OCI-LY3 (cell line): ENCODE measurements around the gene DCHS2.

Experiments
- H2AFZ ChIP-seq: fragments of 200-600, 300-600 bp; shearing (Covaris generic); 2 replicates; pipeline ENCODE4 v1.6.0; 2014; ENCODE audit warnings: antibody characterized with exemption, low read depth, low read length
- H3K27ac ChIP-seq: fragments of 200-600, 300-600 bp; sonication (generic); 2 replicates; pipeline ENCODE4 v1.5.1; 2014; ENCODE audit warnings: mild to moderate bottlenecking, low read length, moderate library complexity, mixed read lengths
- H3K27me3 ChIP-seq: fragments of 200-600, 300-600 bp; sonication (generic); 2 replicates; pipeline ENCODE4 v1.6.1; 2014; ENCODE audit warnings: low read depth, low read length, mixed read lengths
- H3K36me3 ChIP-seq: fragments of 200-600, 300-600 bp; sonication (generic); replicated peaks from 2 replicates; pipeline ENCODE3; 2014; ENCODE audit warnings: low read depth, low read length, mixed read lengths
- H3K4me1 ChIP-seq: fragments of 300-600, 200-600 bp; sonication (generic); 2 replicates; pipeline ENCODE4 v1.6.1; 2014; ENCODE audit warnings: low read length, mixed read lengths
- H3K4me2 ChIP-seq: fragments of 200-600, 300-600 bp; sonication (generic); 2 replicates; pipeline ENCODE4 v1.6.1; 2014; ENCODE audit warnings: low read length, mixed read lengths
- H3K4me3 ChIP-seq: fragments of 300-600, 200-600 bp; sonication (generic); 2 replicates; pipeline ENCODE4 v1.5.1; 2014; ENCODE audit warnings: antibody characterized with exemption, mild to moderate bottlenecking, low read length, moderate library complexity
- H3K79me2 ChIP-seq: fragments of 300-600, 200-600 bp; shearing (Covaris generic); 2 replicates; pipeline ENCODE4 v1.6.1; 2014; ENCODE audit warnings: mild to moderate bottlenecking, low read length, mixed read lengths
- H3K9ac ChIP-seq: fragments of 300-600, 200-600 bp; shearing (Covaris generic); 2 replicates; pipeline ENCODE4 v1.6.0; 2014; ENCODE audit warnings: mild to moderate bottlenecking, low read length, moderate library complexity
- H3K9me3 ChIP-seq: fragments of 200-600, 300-600 bp; shearing (Covaris generic); 2 replicates; pipeline ENCODE4 v1.6.1; 2014; ENCODE audit warnings: low read length, mixed read lengths; ENCODE audit not compliant: insufficient read depth
- H4K20me1 ChIP-seq: fragments of 200-600, 300-600 bp; sonication (generic); 2 replicates; pipeline ENCODE4 v1.6.1; 2016; ENCODE audit warnings: low read length, mixed read lengths; ENCODE audit not compliant: insufficient read depth
- EZH2phosphoT487 ChIP-seq: fragments of 200-600 bp; shearing (Covaris generic); IDR thresholded peaks from 2 replicates; pipeline ENCODE4 v1.6.1; 2018; ENCODE audit warnings: antibody characterized with exemption, mixed run types, low read depth
- TF ChIP-seq, protein P1 (sequence below): fragments of 200-600, 300-600 bp; sonication (generic); IDR thresholded peaks from 2 replicates; pipeline ENCODE4 v1.5.1; 2014; ENCODE audit warnings: antibody characterized with exemption, low read length, low read depth

The DCHS2 gene

DNA sequence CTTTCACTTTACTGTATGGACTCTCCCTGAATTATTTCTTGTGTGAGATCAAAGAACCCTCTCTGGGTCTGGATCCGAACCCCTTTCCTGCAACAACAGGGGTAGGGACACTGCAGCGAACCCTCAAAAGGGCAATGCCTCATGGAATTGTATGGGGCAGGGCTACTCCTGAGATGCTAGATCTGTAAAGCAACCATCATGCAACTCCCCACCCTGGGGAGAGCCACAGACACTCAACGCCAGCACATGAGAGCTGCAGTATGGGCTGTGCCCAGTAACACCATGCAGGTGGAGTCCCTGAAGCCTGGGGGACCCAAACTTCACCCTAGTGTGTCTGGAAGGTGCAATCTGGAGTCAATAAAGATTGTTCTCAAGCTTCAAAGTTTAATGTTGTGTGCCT is 304.7 kb downstream of the DCHS2 start:
- Histone ChIP-seq H3K27ac (no peak overlapping the region), H3K27me3 (no peaks in the 10 kb centered on the region), H3K36me3 (peaks cover 3% of the 10 kb centered on the region), H3K4me1 (peaks cover 14% of the 10 kb centered on the region), H3K79me2 (no peaks in the 10 kb centered on the region), H4K20me1 (no peaks in the 10 kb centered on the region), H2AFZ (no peak overlapping the region), H3K9me3 (peaks cover 4% of the 10 kb centered on the region; the same call in 1 of the 2 replicates), H3K4me2 (no peak overlapping the region), H3K4me3 (no peak overlapping the region), H3K9ac (no peak overlapping the region)
- no peak for TF ChIP-seq EZH2phosphoT487
- TF ChIP-seq, protein P1, sequence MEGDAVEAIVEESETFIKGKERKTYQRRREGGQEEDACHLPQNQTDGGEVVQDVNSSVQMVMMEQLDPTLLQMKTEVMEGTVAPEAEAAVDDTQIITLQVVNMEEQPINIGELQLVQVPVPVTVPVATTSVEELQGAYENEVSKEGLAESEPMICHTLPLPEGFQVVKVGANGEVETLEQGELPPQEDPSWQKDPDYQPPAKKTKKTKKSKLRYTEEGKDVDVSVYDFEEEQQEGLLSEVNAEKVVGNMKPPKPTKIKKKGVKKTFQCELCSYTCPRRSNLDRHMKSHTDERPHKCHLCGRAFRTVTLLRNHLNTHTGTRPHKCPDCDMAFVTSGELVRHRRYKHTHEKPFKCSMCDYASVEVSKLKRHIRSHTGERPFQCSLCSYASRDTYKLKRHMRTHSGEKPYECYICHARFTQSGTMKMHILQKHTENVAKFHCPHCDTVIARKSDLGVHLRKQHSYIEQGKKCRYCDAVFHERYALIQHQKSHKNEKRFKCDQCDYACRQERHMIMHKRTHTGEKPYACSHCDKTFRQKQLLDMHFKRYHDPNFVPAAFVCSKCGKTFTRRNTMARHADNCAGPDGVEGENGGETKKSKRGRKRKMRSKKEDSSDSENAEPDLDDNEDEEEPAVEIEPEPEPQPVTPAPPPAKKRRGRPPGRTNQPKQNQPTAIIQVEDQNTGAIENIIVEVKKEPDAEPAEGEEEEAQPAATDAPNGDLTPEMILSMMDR: no peak

GRCh38 chr4:154186035-154186434 is 305.6 kb downstream of the DCHS2 start:
- H3K27me3 ChIP-seq: no peaks in the 10 kb centered on the region
- H3K36me3 ChIP-seq: peaks cover 3% of the 10 kb centered on the region
- no peak overlapping the region for H3K4me3 ChIP-seq

GRCh38 chr4:154184238-154184637 is 307.4 kb downstream of the DCHS2 start:
- no peak overlapping the region for H2AFZ ChIP-seq
- no peaks in the 10 kb centered on the region for H3K79me2 ChIP-seq
- no peak overlapping the region for H3K27ac ChIP-seq
- H3K4me2 ChIP-seq: no peak overlapping the region
- TF ChIP-seq, protein P1: no peak
- no peak for TF ChIP-seq EZH2phosphoT487
- H3K36me3 ChIP-seq: peaks cover 3% of the 10 kb centered on the region
- H3K9ac ChIP-seq: no peak overlapping the region
- peaks cover 4% of the 10 kb centered on the region; the same call in 1 of the 2 replicates for H3K9me3 ChIP-seq
- H3K27me3 ChIP-seq: no peaks in the 10 kb centered on the region
- H3K4me1 ChIP-seq: peaks cover 5% of the 10 kb centered on the region
- no peak overlapping the region for H3K4me3 ChIP-seq
- H4K20me1 ChIP-seq: no peaks in the 10 kb centered on the region

More at GRCh38 chr4:154186035-154186434, 305.6 kb downstream of the DCHS2 start:
- H2AFZ ChIP-seq: no peak overlapping the region
- peaks cover 14% of the 10 kb centered on the region for H3K4me1 ChIP-seq
- H3K9me3 ChIP-seq: peaks cover 4% of the 10 kb centered on the region; the same call in 1 of the 2 replicates
- H3K9ac ChIP-seq: no peak overlapping the region
- no peak overlapping the region for H3K4me2 ChIP-seq
- TF ChIP-seq, protein P1: no peak
- TF ChIP-seq EZH2phosphoT487: no peak
- H3K27ac ChIP-seq: no peak overlapping the region
- H3K79me2 ChIP-seq: no peaks in the 10 kb centered on the region
- H4K20me1 ChIP-seq: no peaks in the 10 kb centered on the region

DNA sequence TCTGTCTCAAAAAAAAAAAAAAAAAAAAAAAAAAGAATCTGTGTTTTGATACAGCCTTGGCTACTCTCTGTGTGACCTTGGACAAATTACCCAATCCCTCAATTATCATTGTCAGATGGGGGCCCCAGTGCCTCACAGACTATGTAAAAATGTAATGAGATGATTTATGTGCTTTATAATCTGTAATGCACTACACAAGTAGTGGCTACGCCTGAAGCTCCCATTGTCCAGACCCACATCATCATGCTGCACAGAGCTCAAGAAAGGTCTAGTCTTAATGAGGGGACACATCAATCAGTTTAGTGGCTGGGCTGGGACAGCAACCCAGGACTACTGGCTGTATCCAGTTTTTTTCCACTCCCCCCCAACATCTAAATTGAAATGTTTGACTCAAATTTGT is 308.3 kb downstream of the DCHS2 start:
- H3K79me2 ChIP-seq: no peaks in the 10 kb centered on the region
- no peak overlapping the region for H2AFZ ChIP-seq
- H3K4me2 ChIP-seq: no peak overlapping the region
- H3K36me3 ChIP-seq: peaks cover 3% of the 10 kb centered on the region
- peaks cover 4% of the 10 kb centered on the region; the same call in 1 of the 2 replicates for H3K9me3 ChIP-seq
- no peak overlapping the region for H3K27ac ChIP-seq
- no peak overlapping the region for H3K9ac ChIP-seq
- H3K4me3 ChIP-seq: no peak overlapping the region
- H3K4me1 ChIP-seq: no peaks in the 10 kb centered on the region
- H4K20me1 ChIP-seq: no peaks in the 10 kb centered on the region
- H3K27me3 ChIP-seq: no peaks in the 10 kb centered on the region
- TF ChIP-seq EZH2phosphoT487: no peak
- TF ChIP-seq, protein P1: no peak
